K562 (cell line): ENCODE measurements around the gene ROBO1. TPM values are rescaled to one million over a fixed set of nuclear protein-coding genes. Genes with fewer than 3 reads are reported as not detected.

Experiments
- ATAC-seq: fragments of 200-7000 bp; cut with Tn5 transposase; 3 replicates; pipeline ENCODE4 v1.9.1; 2020; ENCODE audit warnings: moderate library complexity
- BruUV-seq: library from RNA; stranded (reverse); fragments of 400-500 nt; replicated peaks from 2 replicates; lab custom pipeline; 2021; lab: Mats Ljungman, UMichigan
- CTCF ChIA-PET: fragments of 300-600 bp; formaldehyde crosslinking; extraction: SDS; loops from one replicate; lab custom pipeline; 2021; ENCODE audit warnings: low intra/inter-chr PET ratio; lab: Yijun Ruan, JAX
- POLR2A ChIA-PET: fragments of 300-600, 350-650 bp; sonication (Branson Sonifier 250); formaldehyde crosslinking; extraction: SDS; loops from one replicate; lab custom pipeline; 2021; ENCODE audit warnings: antibody characterized with exemption, inconsistent platforms; lab: Yijun Ruan, JAX
- DNase-seq, 4 experiments: peaks; one replicate each; pipeline versions ENCODE4 v3.0.0 to v3.0.0-alpha.2; 2011 to 2018; ENCODE audit warnings: low spot score in 3 of 4, mixed read lengths in 3 of 4; ENCODE audit errors: extremely low read depth in 1 of 4
- FAIRE-seq: peaks from 2 replicates; lab custom pipeline; 2011; peaks lifted over from hg19 to GRCh38; lab: Jason Lieb, UNC
- H2AFZ ChIP-seq: 2 replicates; pipeline ENCODE4 v1.6.0; 2011; ENCODE audit warnings: low read depth, low read length, control low read depth, inconsistent platforms
- H3K27ac ChIP-seq: fragments of 200-600 bp; 3 replicates; pipeline ENCODE4 v1.8.0; 2011; ENCODE audit warnings: low read depth, mild to moderate bottlenecking, control low read depth, inconsistent platforms, low read length, moderate library complexity, mixed read lengths; ENCODE audit errors: extremely low read depth
- H3K27me3 ChIP-seq, 2 experiments: fragments of 300-600 bp in 1 of 2; 2 replicates in 1 of 2; 3 replicates in 1 of 2; pipeline versions ENCODE4 v1.6.0 to v1.8.0; 2011; ENCODE audit warnings: inconsistent platforms in 2 of 2, low read length in 2 of 2, mild to moderate bottlenecking in 1 of 2, mixed read lengths in 1 of 2, moderate library complexity in 1 of 2; ENCODE audit not compliant: control insufficient read depth in 2 of 2, insufficient read depth in 2 of 2
- H3K36me3 ChIP-seq: fragments of 300-600 bp; 3 replicates; pipeline ENCODE4 v1.8.0; 2011; ENCODE audit warnings: mild to moderate bottlenecking, low read length, inconsistent platforms; ENCODE audit not compliant: control insufficient read depth, insufficient read depth
- H3K4me1 ChIP-seq, 2 experiments: fragments of 200-600 bp in 1 of 2; replicated peaks in 1 of 2; 2 replicates in 1 of 2; 3 replicates in 1 of 2; pipeline versions ENCODE4 v1.5.1 to v1.8.0; 2011; ENCODE audit warnings: inconsistent platforms in 2 of 2, low read length in 2 of 2, mild to moderate bottlenecking in 1 of 2, mixed read lengths in 1 of 2, moderate library complexity in 1 of 2; ENCODE audit not compliant: control insufficient read depth in 2 of 2, insufficient read depth in 2 of 2
- H3K4me2 ChIP-seq: 2 replicates; pipeline ENCODE4 v1.6.1; 2011; ENCODE audit warnings: low read length, control low read depth, inconsistent platforms, mixed read lengths; ENCODE audit not compliant: insufficient read depth
- H3K4me3 ChIP-seq: fragments of 200-600 bp; sonication (generic), shearing (Covaris generic); 2 replicates; pipeline ENCODE4 v1.5.1; 2016; ENCODE audit warnings: control low read depth, inconsistent platforms
- H3K79me2 ChIP-seq: fragments of 200-600 bp; 3 replicates; pipeline ENCODE4 v1.8.0; 2011; ENCODE audit warnings: low read length, inconsistent platforms; ENCODE audit not compliant: control insufficient read depth, insufficient read depth
- H3K9ac ChIP-seq, 2 experiments: 2 replicates each; pipeline versions ENCODE4 v1.6.0 to v1.6.1; 2011; ENCODE audit warnings: low read depth in 2 of 2, low read length in 2 of 2, control low read depth in 1 of 2, inconsistent platforms in 1 of 2, mild to moderate bottlenecking in 1 of 2, mixed read lengths in 1 of 2; ENCODE audit not compliant: insufficient read depth in 1 of 2
- H3K9me1 ChIP-seq: one replicate; pipeline ENCODE4 v1.6.0; 2011; ENCODE audit warnings: inconsistent platforms, mild to moderate bottlenecking, low read length, moderate library complexity; ENCODE audit not compliant: control insufficient read depth, insufficient read depth
- H3K9me3 ChIP-seq: replicated peaks from 2 replicates; pipeline ENCODE4 v1.5.1; 2011; ENCODE audit warnings: low read depth, low read length, inconsistent platforms; ENCODE audit not compliant: control insufficient read depth, insufficient read depth
- H4K20me1 ChIP-seq: replicated peaks from 2 replicates; pipeline ENCODE4 v1.6.1; 2011; ENCODE audit warnings: low read length, inconsistent platforms, mixed read lengths; ENCODE audit not compliant: control insufficient read depth, insufficient read depth
- CTCF ChIP-seq, 3 experiments: IDR thresholded peaks in 2 of 3; conservative IDR thresholded peaks in 1 of 3; 2 replicates each; pipeline ENCODE4 v1.5.1; 2011 to 2012; ENCODE audit warnings: low read length in 3 of 3, mild to moderate bottlenecking in 3 of 3, control low read depth in 2 of 3, improper control_type of control experiment in 1 of 3, inconsistent platforms in 1 of 3, low read depth in 1 of 3, mixed read lengths in 1 of 3, moderate library complexity in 1 of 3; ENCODE audit not compliant: insufficient read depth in 2 of 3
- NELFE ChIP-seq: IDR thresholded peaks from 2 replicates; pipeline ENCODE4 v1.6.1; 2011; ENCODE audit warnings: mild to moderate bottlenecking; ENCODE audit not compliant: insufficient read depth, insufficient read length
- PHF21A ChIP-seq: fragments of 450-650 bp; IDR thresholded peaks from 2 replicates; pipeline ENCODE4 v1.6.1; 2017; ENCODE audit warnings: low read depth, borderline replicate concordance
- POLR3A ChIP-seq: IDR thresholded peaks from 2 replicates; pipeline ENCODE4 v1.6.1; 2011; ENCODE audit warnings: borderline replicate concordance, mild to moderate bottlenecking, moderate library complexity; ENCODE audit not compliant: insufficient read length, insufficient read depth; ENCODE audit errors: extremely low read depth
- TAF7 ChIP-seq: fragments of 450-650 bp; IDR thresholded peaks from 2 replicates; pipeline ENCODE4 v1.6.1; 2016; ENCODE audit warnings: missing genetic modification characterization, missing compliant biosample characterization
- ZFP30 ChIP-seq: fragments of 250-450 bp; sonication (Bioruptor Pico); IDR thresholded peaks from 2 replicates; pipeline ENCODE4 v1.8.0; 2022; ENCODE audit warnings: moderate library complexity, mild to moderate bottlenecking, inconsistent platforms, borderline replicate concordance
- ZNF253 ChIP-seq: fragments of 250-450 bp; sonication (Bioruptor Pico); conservative IDR thresholded peaks from 2 replicates; pipeline ENCODE4 v1.6.1; 2021; ENCODE audit warnings: mild to moderate bottlenecking
- ZNF589 ChIP-seq: fragments of 200-800 bp; sonication (Bioruptor generic); IDR thresholded peaks from 2 replicates; pipeline ENCODE4 v1.6.1; 2016; ENCODE audit warnings: low read depth, missing genetic modification characterization, missing compliant biosample characterization
- ZNF668 ChIP-seq: fragments of 250-450 bp; sonication (Bioruptor Pico); IDR thresholded peaks from 2 replicates; pipeline ENCODE4 v1.8.0; 2022; ENCODE audit warnings: mild to moderate bottlenecking, inconsistent platforms
- ZZZ3 ChIP-seq: fragments of 450-650 bp; IDR thresholded peaks from 2 replicates; pipeline ENCODE4 v1.6.1; 2016; ENCODE audit warnings: antibody characterized with exemption, mild to moderate bottlenecking, moderate library complexity
- WGBS: fragments of 100-300 bp; shearing (Covaris generic); methylation state at CpG from one replicate; pipeline ENCODE4 v1.1.6; 2016; ENCODE audit warnings: low coverage, mixed read lengths; ENCODE audit not compliant: insufficient coverage; ENCODE audit errors: missing lambda C conversion rate; 5-methylcytosine and 5-hydroxymethylcytosine counted together
- in situ Hi-C: fragments of 300-500 bp; cut with MboI; formaldehyde crosslinking; loops from 4 replicates; pipeline ENCODE4 v1.15.0; 2018; ENCODE audit warnings: inconsistent platforms, mixed read lengths
- intact Hi-C: fragments of 100-400 bp; cut with micrococcal nuclease; formaldehyde crosslinking; loops from 2 replicates; pipeline ENCODE4 v1.14.2; 2022
- polyA plus RNA-seq, 8 experiments: library from polyadenylated mRNA; depleted of rRNA in 4 of 8; stranded (reverse) in 5 of 8; unstranded in 3 of 8; fragments of >200 nt; fragmentation: Nextera tagmentation in 2 of 8; fragmentation: Illumina TruSeq in 1 of 8; extraction: Ambion mirVana in 2 of 8; extraction: Trizol in 1 of 8; gene quantifications; 2 replicates each; pipeline versions ENCODE4 v1.2.1 to v1.2.3, GENCODE V29; 2011 to 2014; ENCODE audit warnings: inconsistent platforms in 1 of 8, missing spikeins in 1 of 8
- total RNA-seq, 7 experiments: library from RNA; depleted of rRNA in 6 of 7; stranded (reverse); fragments of >200 nt in 6 of 7; fragmentation: Illumina TruSeq in 2 of 7; extraction: Trizol in 2 of 7; gene quantifications; 2 replicates each; pipeline versions ENCODE4 v1.2.1 to v1.2.3, GENCODE V29; 2011 to 2021; ENCODE audit warnings: low replicate concordance in 1 of 7
- TF ChIP-seq, protein P1 (sequence below): fragments of 250-450 bp; sonication (Bioruptor Pico); IDR thresholded peaks from 2 replicates; pipeline ENCODE4 v1.8.0; 2021; ENCODE audit warnings: moderate library complexity, mild to moderate bottlenecking, inconsistent platforms

Gene ROBO1
- total and polyA plus RNA-seq, 9 of the 15 experiments (the other 6 are each of a cell fraction or from before 2014, with no cell fraction given) = 0.01 to 0.53 (median 0.17) TPM; not detected in 5

DNA sequence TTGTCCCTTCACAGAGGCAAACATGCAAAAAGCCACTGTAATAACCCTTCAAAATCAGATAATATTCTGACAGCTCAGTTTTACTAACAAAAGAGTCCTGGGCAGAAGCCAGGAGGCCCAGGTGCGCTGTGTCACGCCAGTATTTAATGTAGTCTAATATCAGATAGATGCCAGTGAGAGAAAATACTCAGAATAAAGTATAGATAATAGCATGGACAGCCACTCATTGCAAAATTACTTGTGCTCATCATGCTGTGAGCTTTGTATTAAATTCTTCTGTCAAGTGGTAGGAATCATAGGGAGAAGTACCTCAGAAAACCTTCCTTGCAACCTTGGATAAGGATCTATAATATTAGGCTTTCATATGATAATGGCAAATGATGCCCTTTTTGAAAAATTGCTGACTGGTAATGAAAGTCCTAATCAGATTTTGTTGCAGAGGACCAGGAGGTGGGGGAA lies 1154.3 kb downstream of the ROBO1 start (continued):
- TF ChIP-seq NELFE = no peak
- TF ChIP-seq ZNF253 (CRISPR knock-in tag) = no peak
- no peak for TF ChIP-seq PHF21A
- TF ChIP-seq ZFP30 (CRISPR knock-in tag) = no peak
- TF ChIP-seq POLR3A = no peak
- no peak for TF ChIP-seq ZZZ3
- TF ChIP-seq, protein P1, sequence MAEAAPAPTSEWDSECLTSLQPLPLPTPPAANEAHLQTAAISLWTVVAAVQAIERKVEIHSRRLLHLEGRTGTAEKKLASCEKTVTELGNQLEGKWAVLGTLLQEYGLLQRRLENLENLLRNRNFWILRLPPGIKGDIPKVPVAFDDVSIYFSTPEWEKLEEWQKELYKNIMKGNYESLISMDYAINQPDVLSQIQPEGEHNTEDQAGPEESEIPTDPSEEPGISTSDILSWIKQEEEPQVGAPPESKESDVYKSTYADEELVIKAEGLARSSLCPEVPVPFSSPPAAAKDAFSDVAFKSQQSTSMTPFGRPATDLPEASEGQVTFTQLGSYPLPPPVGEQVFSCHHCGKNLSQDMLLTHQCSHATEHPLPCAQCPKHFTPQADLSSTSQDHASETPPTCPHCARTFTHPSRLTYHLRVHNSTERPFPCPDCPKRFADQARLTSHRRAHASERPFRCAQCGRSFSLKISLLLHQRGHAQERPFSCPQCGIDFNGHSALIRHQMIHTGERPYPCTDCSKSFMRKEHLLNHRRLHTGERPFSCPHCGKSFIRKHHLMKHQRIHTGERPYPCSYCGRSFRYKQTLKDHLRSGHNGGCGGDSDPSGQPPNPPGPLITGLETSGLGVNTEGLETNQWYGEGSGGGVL (CRISPR knock-in tag) = no peak
- TF ChIP-seq ZNF668 (CRISPR knock-in tag) = no peak

- Histone ChIP-seq H3K9me3 (no peaks in the 10 kb centered on the region), H3K4me1 (no peaks in the 10 kb centered on the region), H3K9ac (no peak overlapping the region), H3K27ac (no peak overlapping the region), H3K4me3 (no peak overlapping the region), H3K79me2 (no peaks in the 10 kb centered on the region), H3K27me3 (no peaks in the 10 kb centered on the region), H3K36me3 (no peaks in the 10 kb centered on the region), H3K9me1 (no peaks in the 10 kb centered on the region), H3K4me2 (no peak overlapping the region), H2AFZ (no peak overlapping the region), H4K20me1 (no peaks in the 10 kb centered on the region)
- no peak for ATAC-seq
- TF ChIP-seq TAF7 (tag) = no peak
- TF ChIP-seq, protein P1 (CRISPR knock-in tag) = no peak
- no peak for TF ChIP-seq CTCF (IDR thresholded peaks at IDR 0.05 in 2 of 3, conservative IDR thresholded peaks at IDR 0.05 in 1 of 3; ENCODE audit: insufficient read depth in 2 of 3, low read depth in 1 of 3, low read length in 3 of 3)
- no peak for TF ChIP-seq ZNF589
- in situ Hi-C loops = no loop called here
- CTCF ChIA-PET = no interaction called here
- POLR2A ChIA-PET = no interaction called here
- WGBS = 0% methylated on average over 6 of the region's 6 CpGs
- FAIRE-seq = no peak
- no peak for DNase-seq
- BruUV-seq = no TSS peak
- intact Hi-C loops = no loop called here
Observed at GRCh38 chr3:78611278-78611677, 1156.5 kb downstream of the ROBO1 start.
